Spleen (tissue), 11 donors: ENCODE data around the gene MYO10. TPM values are rescaled to one million over a fixed set of nuclear protein-coding genes. Genes with fewer than 3 reads are reported as not detected.

Experiments used
- DNase-seq: peaks from one replicate; pipeline ENCODE4 v3.0.0-alpha.2; 2020
- H3K27ac ChIP-seq, 8 donors: fragments of 200-600 bp; sonication (generic) in 7 of 8; 1 replicate in 4 of 8; 2 replicates in 4 of 8; pipeline versions ENCODE4 v1.5.0 to v1.8.0; 2016 to 2021; ENCODE audit warnings: inconsistent platforms in 4 of 8, mild to moderate bottlenecking in 4 of 8, moderate library complexity in 1 of 8
- H3K27me3 ChIP-seq, 7 donors: fragments of 200-600 bp; sonication (generic) in 6 of 7; replicated peaks in 1 of 7; 1 replicate in 4 of 7; 2 replicates in 3 of 7; pipeline versions ENCODE4 v1.5.0 to v1.8.0; 2016 to 2021; ENCODE audit warnings: inconsistent platforms in 3 of 7, mild to moderate bottlenecking in 1 of 7
- H3K36me3 ChIP-seq, 6 donors: fragments of 200-600 bp; sonication (generic) in 5 of 6; 1 replicate in 4 of 6; 2 replicates in 2 of 6; pipeline versions ENCODE4 v1.5.0 to v1.8.0; 2016 to 2021; ENCODE audit warnings: inconsistent platforms in 2 of 6
- H3K4me1 ChIP-seq, 6 donors: fragments of 200-600 bp; sonication (generic) in 5 of 6; 1 replicate in 3 of 6; 2 replicates in 3 of 6; pipeline versions ENCODE4 v1.5.0 to v1.8.0; 2016 to 2021; ENCODE audit warnings: inconsistent platforms in 3 of 6
- H3K4me3 ChIP-seq, 8 donors: fragments of 200-600 bp; sonication (generic) in 7 of 8; 1 replicate in 4 of 8; 2 replicates in 4 of 8; pipeline versions ENCODE4 v1.5.0 to v1.8.0; 2016 to 2021; ENCODE audit warnings: inconsistent platforms in 4 of 8, mild to moderate bottlenecking in 4 of 8, moderate library complexity in 2 of 8
- H3K9me3 ChIP-seq, 8 donors: fragments of 200-600 bp; sonication (generic) in 7 of 8; 1 replicate in 4 of 8; 2 replicates in 4 of 8; pipeline versions ENCODE4 v1.5.0 to v1.8.0; 2016 to 2021; ENCODE audit warnings: inconsistent platforms in 4 of 8
- CTCF ChIP-seq, 11 experiments: fragments of 200-600 bp in 7 of 11; fragments of 450-650 bp in 4 of 11; sonication (generic) in 4 of 11; IDR thresholded peaks in 8 of 11; conservative IDR thresholded peaks in 3 of 11; 1 replicate in 7 of 11; 2 replicates in 4 of 11; pipeline versions ENCODE4 v1.4.0 to v1.8.0; 2016 to 2021; ENCODE audit warnings: antibody characterized with exemption in 11 of 11, inconsistent platforms in 4 of 11, mild to moderate bottlenecking in 1 of 11
- POLR2A ChIP-seq, 3 donors: fragments of 450-650 bp; IDR thresholded peaks; one replicate each; pipeline ENCODE4 v1.5.1; 2017; ENCODE audit warnings: antibody characterized with exemption in 3 of 3, mild to moderate bottlenecking in 1 of 3
- POLR2AphosphoS5 ChIP-seq, 3 donors: sonication (generic); formaldehyde crosslinking; IDR thresholded peaks; one replicate each; pipeline ENCODE4 v1.5.1; 2017; ENCODE audit warnings: antibody characterized with exemption in 3 of 3
- WGBS, 5 donors: extraction: QIAGEN DNeasy Blood & Tissue Kit in 3 of 5; methylation state at CpG; one replicate each; pipeline versions ENCODE4 v1.1.5 to v1.1.7; 2013 to 2018; 5-methylcytosine and 5-hydroxymethylcytosine counted together
- intact Hi-C: fragments of 100-400 bp; cut with DNase I; formaldehyde crosslinking; loops from one replicate; pipeline ENCODE4 v1.15.0; 2023; ENCODE audit warnings: low total_unique reads
- polyA plus RNA-seq, 3 donors: library from polyadenylated mRNA; stranded (reverse); fragments of 200-250 nt; gene quantifications; one replicate each; pipeline ENCODE4 v1.2.1, GENCODE V29; 2013
- total RNA-seq, 7 donors: library from RNA; depleted of rRNA in 3 of 7; stranded (reverse); fragments of >200 nt in 3 of 7; fragmentation: NEBNext Ultra II Directional in 4 of 7; extraction: Animal tissue kit (Norgen Biotek cat#: 25700) in 4 of 7; gene quantifications; one replicate each; pipeline versions ENCODE4 v1.1.0 to v1.2.1, GENCODE V29; 2016 to 2021
- donor health status: healthy with polysubstance abuse.
- donor health status: DM: no; HTN: no; CAD: no; lungs with moderate emphysema.
- donor health status: DM: no; HTN: no; CAD: no.
- donor health status: Bipolar disorder and iron deficiency.
- donor health status: healthy.
- donor health status: DM: no; HTN: no; CAD: no.
- donor health status: DM: yes; HTN: yes; CAD: no.

Gene MYO10
- total and polyA plus RNA-seq, 10 donors: 1.1 to 72.8 (median 32.7) TPM

- intact Hi-C loops: no loop called here
- Histone ChIP-seq H3K4me3 (no peak overlapping the region), H3K27ac (no peak overlapping the region), H3K36me3 (no peaks in the 10 kb centered on the region), H3K4me1 (peaks cover 0 to 10% (median 0%) of the 10 kb centered on the region in 6 donors), H3K27me3 (no peaks in the 10 kb centered on the region), H3K9me3 (no peaks in the 10 kb centered on the region)
- 91 to 97% (median 94%) methylated on average over 8 of the region's 8 CpGs for WGBS, 5 donors
- DNase-seq: no peak
- TF ChIP-seq POLR2AphosphoS5 (IDR thresholded peaks at IDR 0.05) (no peak), POLR2A (IDR thresholded peaks at IDR 0.05) (no peak), CTCF (IDR thresholded peaks at IDR 0.05 in 8 of 11, conservative IDR thresholded peaks at IDR 0.05 in 3 of 11) (no peak)
Measured at GRCh38 chr5:16920109-16920816, 15.8 kb downstream of the MYO10 start.

GRCh38 chr5:16918891-16919671 is 17.0 kb downstream of the MYO10 start:
- Histone ChIP-seq H3K4me3 (no peak overlapping the region), H3K4me1 (peaks cover 0 to 6% (median 0%) of the 10 kb centered on the region in 6 donors), H3K9me3 (no peaks in the 10 kb centered on the region), H3K36me3 (no peaks in the 10 kb centered on the region), H3K27me3 (no peaks in the 10 kb centered on the region), H3K27ac (no peak overlapping the region)
- intact Hi-C loops: no loop called here
- DNase-seq: no peak
- no peak for TF ChIP-seq CTCF (IDR thresholded peaks at IDR 0.05 in 8 of 11, conservative IDR thresholded peaks at IDR 0.05 in 3 of 11)
- TF ChIP-seq POLR2A (IDR thresholded peaks at IDR 0.05): no peak
- no peak for TF ChIP-seq POLR2AphosphoS5 (IDR thresholded peaks at IDR 0.05)
- WGBS, 5 donors: 85 to 94% (median 88%) methylated on average over 8 of the region's 8 CpGs

GRCh38 chr5:16918156-16918555 is 17.9 kb downstream of the MYO10 start:
- no peaks in the 10 kb centered on the region for H3K27me3 ChIP-seq
- peaks cover 0 to 12% (median 0%) of the 10 kb centered on the region in 6 donors for H3K4me1 ChIP-seq
- intact Hi-C loops: no loop called here
- 83 to 92% (median 87%) methylated on average over 4 of the region's 4 CpGs for WGBS, 5 donors
- H3K4me3 ChIP-seq: no peak overlapping the region
- no peaks in the 10 kb centered on the region for H3K9me3 ChIP-seq
- no peak for DNase-seq
- H3K36me3 ChIP-seq: no peaks in the 10 kb centered on the region
- no peak overlapping the region for H3K27ac ChIP-seq
- no peak for TF ChIP-seq CTCF (IDR thresholded peaks at IDR 0.05 in 8 of 11, conservative IDR thresholded peaks at IDR 0.05 in 3 of 11)
- no peak for TF ChIP-seq POLR2A (IDR thresholded peaks at IDR 0.05)

GRCh38 chr5:16916262-16916878 is 19.7 kb downstream of the MYO10 start:
- Histone ChIP-seq H3K27me3 (no peaks in the 10 kb centered on the region), H3K36me3 (no peaks in the 10 kb centered on the region), H3K4me1 (peaks cover 0 to 12% (median 0%) of the 10 kb centered on the region in 6 donors), H3K27ac (no peak overlapping the region), H3K4me3 (no peak overlapping the region), H3K9me3 (no peaks in the 10 kb centered on the region)
- TF ChIP-seq POLR2A (IDR thresholded peaks at IDR 0.05) (no peak), CTCF (IDR thresholded peaks at IDR 0.05 in 8 of 11, conservative IDR thresholded peaks at IDR 0.05 in 3 of 11) (no peak), POLR2AphosphoS5 (IDR thresholded peaks at IDR 0.05) (no peak)
- 65 to 77% (median 73%) methylated on average over 3 of the region's 3 CpGs for WGBS, 5 donors
- DNase-seq: no peak
- intact Hi-C loops: no loop called here
